ENCODE measurements around the gene ZNF738.

GRCh38 chr19:21398851-21399250 is 40.1 kb downstream of the ZNF738 start:
- TF ChIP-seq, protein P1, sequence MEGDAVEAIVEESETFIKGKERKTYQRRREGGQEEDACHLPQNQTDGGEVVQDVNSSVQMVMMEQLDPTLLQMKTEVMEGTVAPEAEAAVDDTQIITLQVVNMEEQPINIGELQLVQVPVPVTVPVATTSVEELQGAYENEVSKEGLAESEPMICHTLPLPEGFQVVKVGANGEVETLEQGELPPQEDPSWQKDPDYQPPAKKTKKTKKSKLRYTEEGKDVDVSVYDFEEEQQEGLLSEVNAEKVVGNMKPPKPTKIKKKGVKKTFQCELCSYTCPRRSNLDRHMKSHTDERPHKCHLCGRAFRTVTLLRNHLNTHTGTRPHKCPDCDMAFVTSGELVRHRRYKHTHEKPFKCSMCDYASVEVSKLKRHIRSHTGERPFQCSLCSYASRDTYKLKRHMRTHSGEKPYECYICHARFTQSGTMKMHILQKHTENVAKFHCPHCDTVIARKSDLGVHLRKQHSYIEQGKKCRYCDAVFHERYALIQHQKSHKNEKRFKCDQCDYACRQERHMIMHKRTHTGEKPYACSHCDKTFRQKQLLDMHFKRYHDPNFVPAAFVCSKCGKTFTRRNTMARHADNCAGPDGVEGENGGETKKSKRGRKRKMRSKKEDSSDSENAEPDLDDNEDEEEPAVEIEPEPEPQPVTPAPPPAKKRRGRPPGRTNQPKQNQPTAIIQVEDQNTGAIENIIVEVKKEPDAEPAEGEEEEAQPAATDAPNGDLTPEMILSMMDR (conservative IDR thresholded peaks at IDR 0.05 in 1 of 2, IDR thresholded peaks at IDR 0.05 in 1 of 2; ENCODE audit: low read depth in 1 of 2, low read length in 2 of 2): no peak
- no peak for TF ChIP-seq EZH2 (IDR thresholded peaks at IDR 0.05; ENCODE audit: low read length, missing control alignments)

Data from fibroblast of lung (primary cell).